DMS79 treated with DMSO at 0.1 percent for 48 hours (cell line): Measurements from ENCODE around the gene CHAF1A.
A peak's percentile ranks its signal among the peaks of the same experiment; 100 is the strongest.

Experiments used
- DNase-seq: peaks from one replicate; lab custom pipeline; 2025; lab: John Stamatoyannopoulos, UW

Gene CHAF1A

GRCh38 chr19:4456476-4456842 lies 54.0 kb downstream of the CHAF1A start:
- DNase-seq, result peak; percentile 27

GRCh38 chr19:4456843-4457653 lies 54.6 kb downstream of the CHAF1A start:
- peak; percentile 27 for DNase-seq

GRCh38 chr19:4457654-4458395 lies 55.4 kb downstream of the CHAF1A start, which contains the start of gene UBXN6:
Gene UBXN6 (minus strand): TSS chr19:4457794. CDS start chr19:4457697, 97 bp downstream.
- DNase-seq, result peak; percentile 94

- no peak for DNase-seq
Measured at GRCh38 chr19:4464815-4465581, 62.6 kb downstream of the CHAF1A start.

- DNase-seq, result no peak
Measured at GRCh38 chr19:4467835-4468234, 65.4 kb downstream of the CHAF1A start.

- peak; percentile 100 for DNase-seq
Measured at GRCh38 chr19:4471403-4472173, 69.1 kb downstream of the CHAF1A start.

- no peak for DNase-seq
Measured at GRCh38 chr19:4472174-4472974, 69.9 kb downstream of the CHAF1A start, which contains the start of gene HDGFL2. Gene HDGFL2 (plus strand): TSS chr19:4472297. CDS start chr19:4472351, 54 bp downstream.

GRCh38 chr19:4473011-4473762 lies 70.7 kb downstream of the CHAF1A start:
- DNase-seq, result no peak

- DNase-seq, result no peak
Measured at GRCh38 chr19:4473763-4474513, 71.5 kb downstream of the CHAF1A start.

- DNase-seq, result peak; percentile 79
Measured at GRCh38 chr19:4474514-4475022, 72.1 kb downstream of the CHAF1A start.

GRCh38 chr19:4477034-4477801 lies 74.8 kb downstream of the CHAF1A start:
- no peak for DNase-seq

- DNase-seq, result no peak
Measured at GRCh38 chr19:4482721-4483364, 80.4 kb downstream of the CHAF1A start.

- DNase-seq, result no peak
Measured at GRCh38 chr19:4483385-4483784, 80.9 kb downstream of the CHAF1A start.

GRCh38 chr19:4487572-4487971 lies 85.1 kb downstream of the CHAF1A start:
- DNase-seq, result no peak

GRCh38 chr19:4488496-4488895 lies 86.1 kb downstream of the CHAF1A start:
- no peak for DNase-seq

- no peak for DNase-seq
Measured at GRCh38 chr19:4491446-4491845, 89.0 kb downstream of the CHAF1A start.

- no peak for DNase-seq
Measured at GRCh38 chr19:4492337-4493103, 90.1 kb downstream of the CHAF1A start.
